Smooth muscle cell of the brain vasculature (primary cell): ENCODE data around the gene PRKD2.

Source experiments
- DNase-seq: peaks from one replicate; pipeline ENCODE4 v3.0.0-alpha.2; 2012; ENCODE audit warnings: low read depth, low spot score

The PRKD2 gene

GRCh38 chr19:46710687-46711086, 6.2 kb downstream of the PRKD2 start:
- no peak for DNase-seq

DNA sequence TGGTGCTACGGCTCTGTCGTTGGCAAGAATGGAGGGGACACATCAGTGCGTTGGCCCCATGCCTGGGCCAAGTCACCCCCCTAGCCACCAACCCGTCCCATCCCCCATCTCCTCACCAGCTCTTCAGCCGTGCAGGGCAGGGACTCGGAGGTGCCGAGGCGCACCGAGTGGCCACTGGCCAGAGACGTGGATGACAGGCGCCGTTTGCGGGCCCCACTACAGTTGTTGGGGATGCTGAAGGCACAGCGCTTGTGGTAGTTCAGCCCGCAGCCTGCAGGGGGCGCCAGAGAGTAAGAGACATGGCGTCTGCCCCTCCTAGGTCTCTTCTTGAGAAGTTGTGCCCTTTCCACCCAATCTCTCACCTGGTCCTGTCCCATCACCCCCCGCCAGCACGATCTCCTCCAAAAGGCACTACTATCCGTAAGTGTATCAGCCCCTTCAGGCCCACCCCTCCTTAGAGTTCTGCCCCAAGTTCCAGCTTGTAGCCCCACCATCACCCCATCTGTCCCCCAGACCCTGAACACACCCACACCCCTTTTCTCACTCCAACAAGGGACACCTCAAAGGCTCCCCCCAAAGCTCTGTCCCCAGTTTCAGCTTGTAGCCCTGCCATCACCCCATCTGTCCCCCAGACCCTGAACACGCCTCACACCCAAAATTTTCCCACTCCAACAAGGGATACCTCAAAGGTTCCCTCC, 12.4 kb downstream of the PRKD2 start:
- no peak for DNase-seq

- no peak for DNase-seq
Measured at GRCh38 chr19:46700704-46701103, 16.2 kb downstream of the PRKD2 start.

GRCh38 chr19:46698395-46699321, 18.3 kb downstream of the PRKD2 start:
- no peak for DNase-seq

DNA sequence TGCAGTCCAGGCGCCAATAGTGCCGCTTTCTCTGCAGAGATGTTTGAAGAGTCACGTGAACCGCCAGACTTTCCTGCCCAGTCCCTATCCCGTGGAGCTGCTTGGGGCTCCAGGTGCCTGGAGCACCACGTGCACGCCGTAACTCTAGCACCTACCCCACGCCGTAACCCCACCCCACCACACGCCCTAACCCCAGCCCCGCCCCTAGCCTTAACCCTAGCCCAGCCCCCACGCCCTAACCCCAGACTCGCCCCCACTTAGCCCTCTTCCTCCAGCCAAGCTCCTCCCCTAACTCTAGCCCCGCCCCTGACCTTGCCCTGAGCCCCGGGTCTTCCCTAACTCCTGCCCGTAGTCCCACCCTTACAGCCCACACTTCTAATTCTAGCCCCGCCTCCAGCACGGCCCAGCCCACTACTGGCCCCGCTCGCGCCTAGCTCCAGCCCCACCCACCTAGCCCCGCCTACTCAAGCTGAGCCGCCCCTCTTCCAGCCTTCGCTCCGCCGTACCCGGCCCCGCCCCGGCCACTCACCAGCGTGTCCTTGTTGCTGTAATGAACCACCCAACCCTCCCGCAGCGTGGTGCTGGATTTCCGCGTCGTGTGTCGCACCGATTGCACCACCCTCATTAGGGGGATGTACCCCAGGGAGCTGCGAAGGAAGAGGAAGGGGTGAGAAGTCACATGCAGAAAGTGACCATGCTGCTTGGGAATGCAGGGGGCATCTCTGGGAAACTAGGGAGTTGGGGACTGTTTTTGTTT, 19.5 kb downstream of the PRKD2 start:
- DNase-seq = no peak

- DNase-seq = no peak
Measured at GRCh38 chr19:46696866-46697203, 20.1 kb downstream of the PRKD2 start.

DNA sequence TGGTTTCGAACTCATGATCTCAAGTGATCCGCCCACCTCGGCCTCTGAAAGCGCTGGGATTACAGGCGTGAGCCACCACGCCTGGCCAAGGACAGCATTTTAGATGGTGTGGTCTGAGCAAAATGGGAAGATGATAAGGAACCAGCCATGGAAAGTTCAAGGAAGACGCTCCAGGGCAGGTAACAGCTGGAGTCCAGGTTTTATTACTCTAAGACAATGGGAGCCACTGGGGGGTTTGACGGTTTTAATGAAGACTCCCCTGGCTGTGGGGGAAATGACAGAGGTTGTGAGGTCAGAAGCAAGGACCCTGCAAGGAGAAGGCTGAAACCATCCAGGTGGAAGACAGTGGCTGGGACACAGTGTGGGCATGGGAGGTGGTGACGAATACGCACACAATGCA, 20.9 kb downstream of the PRKD2 start:
- DNase-seq = no peak

GRCh38 chr19:46693760-46694159, 23.2 kb downstream of the PRKD2 start:
- DNase-seq = no peak

DNA sequence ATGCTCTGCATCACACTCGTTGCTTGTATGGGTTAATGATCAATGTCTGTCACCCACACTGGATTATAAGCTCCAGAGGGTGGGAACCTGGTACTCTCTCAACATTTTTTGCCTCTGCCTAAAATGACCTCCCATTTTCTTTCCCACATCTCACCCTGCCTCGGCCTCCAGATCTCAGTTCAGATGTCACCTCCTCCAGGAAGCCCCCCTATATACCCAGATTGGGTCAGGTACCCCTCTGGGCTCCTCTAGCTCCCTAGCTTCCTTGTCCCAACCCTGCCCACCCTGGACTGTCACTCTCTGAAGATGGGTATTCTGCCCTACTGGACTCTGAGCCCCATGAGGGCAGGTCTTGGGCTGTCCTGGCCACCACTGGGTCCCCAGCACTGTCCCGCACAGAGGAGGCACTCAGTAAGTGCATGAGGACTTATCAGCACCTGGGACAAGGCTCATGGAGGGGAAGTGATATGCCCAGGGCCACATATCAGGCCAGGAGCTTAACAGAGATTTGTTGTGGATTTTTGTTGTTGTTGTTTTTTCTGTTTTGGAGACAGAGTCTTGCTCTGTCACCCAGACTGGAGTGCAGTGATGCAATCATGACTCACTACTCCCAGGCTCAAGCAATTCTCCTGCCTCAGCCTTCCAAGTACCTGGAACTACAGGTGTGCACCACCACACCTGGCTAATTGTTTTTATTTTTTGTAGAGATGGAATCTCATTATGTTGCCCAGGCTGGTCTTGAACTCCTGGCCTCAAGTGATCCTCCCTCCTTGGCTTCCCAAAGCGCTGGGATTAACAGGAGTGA, 23.8 kb downstream of the PRKD2 start:
- no peak for DNase-seq

- no peak for DNase-seq
Measured at GRCh38 chr19:46691948-46692347, 25.0 kb downstream of the PRKD2 start.

GRCh38 chr19:46691104-46691503, 25.8 kb downstream of the PRKD2 start:
- no peak for DNase-seq

DNA sequence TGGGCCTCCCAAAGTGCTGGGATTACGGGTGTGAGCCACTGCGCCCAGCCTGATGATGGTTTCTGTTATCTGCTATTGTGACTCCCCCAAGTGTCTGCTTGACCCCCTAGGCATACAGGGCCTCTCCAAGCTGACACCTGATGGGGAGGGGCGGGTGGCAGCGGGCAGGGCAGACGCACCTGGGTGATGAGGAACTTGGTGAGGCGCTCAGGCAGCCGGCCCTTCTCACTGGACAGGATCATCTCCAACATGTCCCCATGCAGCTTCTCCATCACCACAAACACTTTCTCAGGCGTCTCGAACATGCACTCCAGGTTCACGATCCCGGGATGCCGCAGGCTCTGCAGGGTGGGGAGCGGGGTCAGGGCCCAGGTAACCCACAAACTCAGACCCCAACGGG, 27.6 kb downstream of the PRKD2 start:
- no peak for DNase-seq

GRCh38 chr19:46687438-46688145, 29.3 kb downstream of the PRKD2 start:
- DNase-seq = no peak

DNA sequence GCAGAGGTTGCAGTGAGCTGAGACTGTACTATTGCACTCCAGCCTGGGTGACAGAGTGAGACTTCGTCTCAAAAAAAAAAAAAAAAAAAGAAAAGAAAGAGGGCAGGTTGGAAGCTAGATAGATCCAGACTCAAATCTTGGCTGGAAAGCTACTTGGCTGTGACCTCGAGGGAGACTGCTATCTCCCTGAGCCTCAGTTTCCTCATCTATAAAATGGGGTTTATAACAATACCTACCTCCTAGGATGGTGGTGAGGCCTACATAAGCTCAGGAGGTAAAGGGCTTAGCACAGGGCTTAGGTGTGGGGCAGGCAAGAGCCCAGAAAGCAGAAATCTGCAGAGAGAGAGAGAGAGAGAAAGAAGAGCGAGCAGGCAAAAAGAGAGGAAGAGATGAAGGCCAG, 31.7 kb downstream of the PRKD2 start:
- DNase-seq = no peak

- no peak for DNase-seq
Measured at GRCh38 chr19:46678110-46678732, 38.7 kb downstream of the PRKD2 start.

- no peak for DNase-seq
Measured at GRCh38 chr19:46674416-46675178, 42.3 kb downstream of the PRKD2 start.

DNA sequence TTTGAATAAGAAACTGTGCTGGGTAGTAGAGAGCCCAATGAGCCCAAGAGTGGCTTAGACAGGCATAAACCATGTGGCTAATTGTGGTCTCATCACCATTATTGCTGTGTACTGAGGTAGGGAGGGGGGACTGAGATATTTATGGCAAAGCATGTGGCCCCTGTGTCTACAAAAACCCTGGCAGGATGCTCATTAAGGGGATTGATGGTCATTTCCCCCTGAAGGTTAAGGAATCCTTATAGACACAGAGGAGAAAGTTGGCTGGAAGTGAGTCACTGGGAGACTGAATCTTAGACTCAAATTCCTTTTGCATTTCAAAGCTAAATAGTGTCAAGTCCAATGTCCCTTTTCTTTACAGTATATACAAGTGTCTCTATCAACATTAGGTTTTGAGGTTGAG, 46.1 kb downstream of the PRKD2 start:
- no peak for DNase-seq

GRCh38 chr19:46668662-46669061, 48.3 kb downstream of the PRKD2 start:
- no peak for DNase-seq

- no peak for DNase-seq
Measured at GRCh38 chr19:46665072-46665471, 51.8 kb downstream of the PRKD2 start.
